ENCODE results near the gene STPG4. TPM values are rescaled to one million over a fixed set of nuclear protein-coding genes. Genes with fewer than 3 reads are reported as not detected.
"Not testable (repeated sequence)": the region's sequence is repeated elsewhere in the genome, so short reads cannot be mapped to it uniquely, and the experiment has no call there.

Gene STPG4
- polyA plus RNA-seq, 4 donors, result 0.22 TPM; not detected in 3

DNA sequence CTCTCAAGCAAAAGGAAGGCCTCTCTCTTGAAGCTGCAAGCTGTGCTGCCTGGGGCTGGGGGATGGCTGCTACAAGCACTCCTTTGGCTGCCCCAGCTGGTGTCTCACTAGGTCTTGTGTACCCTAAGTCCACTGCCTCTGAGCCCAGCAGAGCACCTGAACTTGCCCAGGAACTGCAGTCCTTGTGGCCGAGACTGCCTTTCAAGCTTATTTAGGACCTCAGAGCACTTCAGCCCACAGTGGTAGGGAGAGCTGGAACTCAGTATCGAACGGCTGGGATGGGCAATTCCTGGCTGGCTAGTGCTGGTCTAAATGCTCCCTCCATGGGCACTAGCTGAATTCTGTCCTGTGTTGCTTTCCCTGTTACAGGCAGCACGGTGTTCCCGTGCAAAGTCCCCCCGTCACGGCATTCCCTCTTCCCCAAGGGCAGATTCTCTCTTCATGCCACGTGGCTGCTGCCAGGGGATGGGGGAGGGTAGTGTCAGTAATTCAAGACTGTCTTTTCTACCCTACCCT lies 25.9 kb downstream of the STPG4 start:
- DNase-seq (ENCODE audit: low read depth in 4 of 4, low spot score in 2 of 4), result no peak

DNA sequence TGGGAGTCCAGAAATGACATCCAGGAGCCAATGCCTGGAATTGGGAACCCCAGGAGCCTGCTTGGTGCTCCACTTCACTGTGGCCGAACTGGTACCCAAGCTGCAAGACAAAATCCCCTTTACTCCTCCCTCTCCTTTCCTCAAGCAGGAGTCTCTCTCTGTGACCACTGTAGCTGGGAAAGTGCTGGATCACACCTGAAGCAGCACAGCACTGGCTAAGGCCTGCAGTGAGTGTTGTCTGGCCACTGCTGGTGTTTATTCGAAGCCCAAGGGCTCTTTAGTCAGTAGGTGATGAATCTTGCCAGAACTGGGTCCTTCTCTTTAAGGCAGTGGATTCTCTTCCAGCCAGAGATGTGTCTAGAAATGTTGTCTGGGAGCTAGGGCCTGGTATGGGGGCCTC lies 26.4 kb downstream of the STPG4 start:
- DNase-seq (ENCODE audit: low read depth in 4 of 4, low spot score in 2 of 4), result no peak

DNA sequence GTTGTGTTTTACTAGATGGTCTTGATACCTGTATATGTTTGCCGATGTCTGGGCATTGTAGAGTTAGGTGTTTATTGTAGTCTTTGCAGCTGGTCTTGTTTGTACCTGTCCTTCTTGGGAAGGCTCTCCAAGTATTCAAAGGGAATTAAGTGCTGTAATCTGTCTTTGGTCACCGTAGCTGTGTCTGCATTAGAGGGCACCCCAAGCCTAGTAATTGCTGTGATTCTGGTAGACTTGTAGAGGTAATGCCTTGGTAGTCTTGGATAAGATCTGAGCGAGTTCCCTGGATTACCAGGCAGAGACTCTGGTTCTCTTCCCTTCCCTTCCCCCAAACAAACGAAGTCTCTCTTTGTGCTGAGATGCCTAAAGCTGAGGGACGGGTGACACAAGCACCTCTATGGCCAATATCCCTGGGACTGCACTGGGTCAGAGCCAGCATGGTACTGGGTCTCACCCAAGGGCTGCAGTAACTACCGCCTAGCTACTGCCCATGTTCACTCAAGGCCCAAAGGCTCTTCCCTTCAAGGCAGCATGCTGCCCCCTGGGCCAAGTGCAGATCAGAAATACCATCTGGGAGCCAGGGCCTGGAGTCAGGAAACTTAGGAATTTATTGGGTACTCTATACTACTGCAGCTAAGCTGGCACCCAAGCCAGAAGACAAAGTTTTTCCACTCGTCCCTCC lies 27.1 kb downstream of the STPG4 start:
- no peak for DNase-seq (ENCODE audit: low read depth in 4 of 4, low spot score in 2 of 4)

DNA sequence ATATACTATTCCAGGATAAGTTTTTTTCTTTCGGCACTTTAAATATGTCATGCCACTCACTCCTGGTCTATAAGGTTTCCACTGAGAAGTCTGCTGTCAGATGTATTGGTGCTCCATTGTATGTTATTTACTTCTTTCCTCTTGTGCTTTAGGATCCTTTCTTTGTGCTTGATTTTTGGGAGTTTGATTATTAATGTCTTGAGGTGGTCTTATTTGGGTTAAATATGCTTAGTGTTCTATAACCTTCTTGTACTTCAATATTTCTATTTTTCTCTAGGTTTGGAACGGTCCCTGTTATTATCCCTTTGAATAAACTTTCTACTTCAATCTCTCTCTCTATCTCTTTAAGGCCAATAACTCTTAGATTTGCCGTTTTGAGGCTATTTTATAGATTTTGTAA lies 28.3 kb downstream of the STPG4 start:
- DNase-seq (ENCODE audit: low read depth in 4 of 4, low spot score in 2 of 4), result no peak

DNA sequence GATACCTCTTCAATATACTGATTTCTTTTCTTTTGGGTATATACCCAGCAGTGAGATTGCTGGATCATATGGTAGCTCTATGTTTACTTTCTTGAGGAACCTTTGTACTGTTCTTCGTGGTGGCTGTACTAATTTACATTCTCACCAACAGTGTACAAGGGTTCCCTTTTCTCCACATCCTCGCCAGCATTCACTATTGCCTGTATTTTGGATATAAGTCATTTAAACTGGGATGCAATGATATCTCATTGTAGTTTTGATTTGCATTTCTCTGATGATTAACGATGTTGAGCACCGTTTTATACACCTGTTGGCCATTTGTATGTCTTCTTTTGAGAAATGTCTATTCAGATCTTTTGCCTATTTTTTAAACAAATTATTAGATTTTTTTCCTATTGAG lies 30.4 kb downstream of the STPG4 start:
- DNase-seq (ENCODE audit: low read depth in 4 of 4, low spot score in 2 of 4), result not testable (repeated sequence)

DNA sequence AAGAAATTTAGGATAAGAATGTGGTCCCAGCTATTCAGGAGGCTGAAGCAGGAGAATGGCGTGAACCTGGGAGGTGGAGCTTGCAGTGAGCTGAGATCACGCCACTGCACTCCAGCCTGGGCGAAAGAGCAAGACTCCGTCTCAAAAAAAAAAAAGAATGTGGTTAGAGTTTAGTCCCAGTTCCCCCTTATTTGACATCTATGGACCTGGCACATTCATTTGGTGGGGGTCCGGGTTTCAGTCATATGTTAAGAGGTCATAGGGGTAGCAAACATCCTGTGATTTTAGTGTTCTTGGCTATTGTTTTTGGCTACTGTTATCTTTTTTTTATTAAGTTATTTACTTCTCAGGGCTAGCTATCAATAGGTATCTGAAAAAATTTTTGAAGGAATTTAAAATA lies 34.7 kb downstream of the STPG4 start:
- not testable (repeated sequence) for DNase-seq (ENCODE audit: low read depth in 4 of 4, low spot score in 2 of 4)

DNA sequence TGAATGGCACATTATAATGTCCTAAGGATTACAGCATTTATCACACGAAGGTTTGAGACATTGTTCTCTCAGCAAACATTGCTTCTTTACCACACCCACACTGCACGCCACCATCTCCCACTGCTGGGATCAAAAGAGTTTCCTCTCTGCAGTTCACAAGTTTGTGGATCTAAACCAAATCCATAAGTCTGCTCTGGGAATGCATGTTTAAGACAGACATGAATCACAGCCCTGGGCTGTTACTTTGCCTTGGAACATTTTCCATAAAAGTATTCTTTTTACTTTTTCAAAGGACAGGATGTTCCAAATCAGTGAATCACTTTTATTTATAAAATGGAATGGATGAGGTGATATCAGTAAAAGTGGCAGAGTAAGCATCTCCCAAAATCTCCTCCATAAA lies 36.1 kb downstream of the STPG4 start:
- DNase-seq (ENCODE audit: low read depth in 4 of 4, low spot score in 2 of 4), result no peak

DNA sequence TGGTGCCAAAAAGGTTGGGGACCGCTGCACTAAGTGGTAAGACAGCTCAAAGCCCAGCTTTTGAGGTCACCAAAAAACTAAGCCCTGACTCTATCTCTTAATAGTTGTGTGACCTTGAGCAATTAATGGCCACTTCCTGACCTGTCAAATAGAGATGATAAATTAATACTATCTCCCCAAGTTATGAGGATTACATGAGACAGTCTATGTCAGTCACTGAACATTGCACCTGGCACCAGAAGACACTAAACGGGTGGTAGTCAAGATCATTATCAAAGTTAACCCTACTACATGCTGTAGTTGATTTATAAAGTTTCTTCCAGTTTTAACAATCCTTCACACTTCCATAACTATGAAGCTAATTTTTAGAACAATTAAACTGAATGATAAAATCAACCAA lies 36.5 kb downstream of the STPG4 start:
- no peak for DNase-seq (ENCODE audit: low read depth in 4 of 4, low spot score in 2 of 4)

DNA sequence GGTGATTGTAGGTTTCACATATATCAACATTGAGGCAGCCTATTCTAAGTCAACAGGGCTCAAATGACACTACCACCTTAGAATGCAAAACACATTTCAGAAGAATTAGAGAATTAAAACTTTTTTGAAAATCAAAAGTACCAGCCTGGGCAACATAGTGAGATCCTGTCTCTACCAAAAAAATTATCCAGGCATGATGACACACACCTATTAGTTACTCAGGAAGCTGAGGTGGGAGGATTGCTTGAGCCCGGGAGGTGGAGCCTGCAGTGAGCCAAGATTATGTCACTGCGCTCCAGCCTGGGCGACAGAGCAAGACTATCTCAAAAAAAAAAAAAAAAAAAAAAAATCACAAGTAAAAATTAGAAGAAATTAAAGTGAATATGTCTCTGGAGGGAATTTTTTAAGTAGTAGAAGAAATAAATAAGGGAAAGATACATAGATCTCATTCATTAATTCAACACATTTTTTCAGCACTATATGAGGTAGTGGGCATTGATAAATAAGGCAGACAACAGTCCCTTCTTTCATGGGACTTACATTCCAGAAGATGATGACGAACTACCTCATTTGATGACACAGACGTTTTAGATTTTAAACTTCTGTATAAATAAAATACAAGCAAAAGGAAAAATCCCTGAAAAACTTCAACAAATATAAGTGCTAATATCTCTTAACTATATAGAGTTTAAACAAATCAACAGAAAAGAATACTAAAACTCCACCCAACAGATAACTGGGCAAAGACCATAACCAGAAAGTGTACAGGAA lies 42.3 kb downstream of the STPG4 start:
- no peak for DNase-seq (ENCODE audit: low read depth in 4 of 4, low spot score in 2 of 4)

DNA sequence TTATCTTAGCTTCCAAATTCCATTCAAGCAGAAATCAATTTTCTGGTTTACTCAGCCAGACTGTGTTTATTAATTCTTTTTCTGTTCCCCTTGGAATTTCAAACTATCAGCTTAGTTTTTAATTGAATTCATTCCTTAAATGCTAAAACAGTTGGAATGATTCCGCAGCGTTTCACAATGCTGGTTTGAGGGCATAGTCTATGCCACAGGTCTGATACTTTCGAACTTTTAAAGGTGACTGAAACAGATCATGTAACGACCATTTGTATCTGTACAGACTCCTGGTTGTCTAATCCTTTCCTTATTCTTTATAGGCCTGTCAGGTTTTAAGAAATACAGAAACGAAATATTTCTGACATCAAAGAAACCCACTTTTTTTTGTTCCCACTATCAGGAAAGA lies 45.4 kb downstream of the STPG4 start:
- no peak for DNase-seq (ENCODE audit: low read depth in 4 of 4, low spot score in 2 of 4)

DNA sequence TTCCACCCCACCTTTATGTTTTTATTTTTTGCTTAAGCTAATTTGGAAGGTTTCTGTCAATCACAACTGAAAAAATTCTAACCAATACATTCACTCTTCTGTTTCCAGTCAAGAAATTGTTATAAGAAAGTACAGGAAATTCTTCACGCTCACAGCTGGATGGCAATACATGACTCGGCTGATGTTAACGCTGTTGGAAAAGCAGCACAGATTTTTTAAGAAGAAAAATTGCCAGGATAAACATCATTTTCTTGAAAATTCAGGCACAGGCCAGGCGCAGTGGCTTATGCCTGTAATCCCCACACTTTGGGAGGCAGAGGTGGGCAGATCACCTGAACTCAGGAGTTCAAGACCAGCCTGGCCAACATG lies 46.1 kb downstream of the STPG4 start:
- no peak for DNase-seq (ENCODE audit: low read depth in 4 of 4, low spot score in 2 of 4)

DNA sequence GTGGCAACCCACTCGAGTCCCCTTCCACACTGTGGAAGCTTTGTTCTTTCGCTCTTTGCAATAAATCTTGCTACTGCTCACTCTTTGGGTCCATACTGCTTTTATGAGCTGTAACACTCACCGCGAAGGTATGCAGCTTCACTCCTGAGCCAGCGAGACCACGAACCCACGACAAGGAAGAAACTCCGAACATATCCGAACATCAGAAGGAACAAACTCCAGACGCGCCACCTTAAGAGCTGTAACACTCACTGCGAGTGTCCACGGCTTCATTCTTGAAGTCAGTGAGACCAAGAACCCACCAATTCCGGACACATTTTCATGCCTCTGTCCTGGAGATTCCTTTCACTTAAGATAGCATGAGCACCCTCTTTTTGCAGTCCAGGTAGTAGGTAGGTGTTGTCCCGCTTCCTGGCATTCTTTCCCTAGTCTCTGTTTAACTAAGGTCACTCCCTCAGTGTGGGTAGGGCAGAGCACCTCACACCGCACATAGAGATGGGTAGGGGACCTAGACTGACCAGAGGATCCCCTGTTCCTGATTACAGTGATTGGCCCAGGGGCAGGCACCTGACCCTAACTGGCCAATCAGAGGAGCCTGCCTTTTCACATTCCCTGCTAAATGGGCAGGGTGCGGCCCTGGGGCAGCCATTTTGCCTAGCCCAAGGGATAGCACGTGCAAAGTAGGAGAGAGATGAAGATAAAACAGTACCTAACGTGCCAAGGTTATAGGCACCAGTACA lies 46.7 kb downstream of the STPG4 start:
- DNase-seq (ENCODE audit: low read depth in 4 of 4, low spot score in 2 of 4), result not testable (repeated sequence)

DNA sequence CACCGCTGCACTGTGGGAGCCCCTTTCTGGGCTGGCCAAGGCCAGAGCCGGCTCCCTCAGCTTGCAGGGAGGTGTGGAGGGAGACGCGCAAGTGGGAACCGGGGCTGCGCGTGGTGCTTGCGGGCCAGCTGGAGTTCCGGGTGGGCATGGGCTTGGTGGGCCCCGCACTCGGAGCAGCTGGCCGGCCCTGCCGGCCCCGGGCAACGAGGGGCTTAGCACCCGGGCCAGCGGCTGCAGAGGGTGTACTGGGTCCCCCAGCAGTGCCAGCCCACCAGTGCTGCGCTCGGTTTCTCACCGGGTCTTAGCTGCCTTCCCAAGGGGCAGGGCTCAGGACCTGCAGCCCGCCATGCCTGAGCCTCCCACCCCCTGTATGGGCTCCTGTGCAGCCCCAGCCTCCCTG lies 47.9 kb downstream of the STPG4 start:
- not testable (repeated sequence) for DNase-seq (ENCODE audit: low read depth in 4 of 4, low spot score in 2 of 4)

DNA sequence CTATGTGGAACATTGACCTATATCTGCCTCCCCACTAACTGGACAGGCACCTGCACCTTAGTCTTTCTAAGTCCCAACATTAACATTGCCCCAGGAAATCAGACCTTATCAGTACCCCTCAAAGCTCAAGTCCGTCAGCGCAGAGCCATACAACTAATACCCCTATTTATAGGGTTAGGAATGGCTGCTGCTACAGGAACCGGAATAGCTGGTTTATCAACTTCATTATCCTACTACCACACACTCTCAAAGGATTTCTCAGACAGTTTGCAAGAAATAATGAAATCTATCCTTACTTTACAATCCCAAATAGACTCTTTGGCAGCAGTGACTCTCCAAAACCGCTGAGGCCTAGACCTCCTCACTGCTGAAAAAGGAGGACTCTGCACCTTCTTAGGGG lies 48.9 kb downstream of the STPG4 start:
- DNase-seq (ENCODE audit: low read depth in 4 of 4, low spot score in 2 of 4), result not testable (repeated sequence)

DNA sequence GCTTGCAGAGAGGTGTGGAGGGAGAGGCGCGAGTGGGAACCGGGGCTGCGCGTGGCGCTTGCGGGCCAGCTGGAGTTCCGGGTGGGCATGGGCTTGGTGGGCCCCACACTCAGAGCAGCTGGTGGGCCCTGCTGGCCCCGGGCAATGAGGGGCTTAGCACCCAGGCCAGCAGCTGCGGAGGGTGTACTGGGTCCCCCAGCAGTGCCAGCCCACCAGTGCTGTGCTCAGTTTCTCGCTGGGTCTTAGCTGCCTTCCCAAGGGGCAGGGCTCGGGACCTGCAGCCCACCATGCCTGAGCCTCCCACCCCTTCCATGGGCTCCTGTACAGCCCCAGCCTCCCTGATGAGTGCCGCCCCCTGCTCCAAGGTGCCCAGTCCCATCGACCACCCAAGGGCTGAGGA lies 55.4 kb downstream of the STPG4 start:
- not testable (repeated sequence) for DNase-seq (ENCODE audit: low read depth in 4 of 4, low spot score in 2 of 4)

DNA sequence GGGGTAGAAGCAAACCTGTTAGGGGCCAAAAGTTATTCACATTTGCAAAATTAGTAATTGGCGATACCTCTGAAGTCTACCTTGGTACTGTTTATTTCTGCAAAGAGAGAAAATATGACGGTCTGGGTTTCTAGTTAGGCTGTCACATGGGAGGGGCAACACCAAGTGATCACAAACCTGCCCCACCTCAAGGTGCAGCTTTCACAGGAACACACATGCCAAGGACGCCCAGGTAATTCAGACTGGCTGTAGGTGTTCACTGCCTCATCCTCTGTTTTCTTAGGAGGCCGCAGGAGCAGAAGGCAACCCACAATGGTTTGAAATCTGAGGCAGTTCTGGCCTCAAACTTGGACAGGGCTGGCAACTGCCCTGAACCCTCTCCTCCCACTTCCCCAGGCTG lies 56.2 kb downstream of the STPG4 start:
- DNase-seq (ENCODE audit: low read depth in 4 of 4, low spot score in 2 of 4), result no peak

DNA sequence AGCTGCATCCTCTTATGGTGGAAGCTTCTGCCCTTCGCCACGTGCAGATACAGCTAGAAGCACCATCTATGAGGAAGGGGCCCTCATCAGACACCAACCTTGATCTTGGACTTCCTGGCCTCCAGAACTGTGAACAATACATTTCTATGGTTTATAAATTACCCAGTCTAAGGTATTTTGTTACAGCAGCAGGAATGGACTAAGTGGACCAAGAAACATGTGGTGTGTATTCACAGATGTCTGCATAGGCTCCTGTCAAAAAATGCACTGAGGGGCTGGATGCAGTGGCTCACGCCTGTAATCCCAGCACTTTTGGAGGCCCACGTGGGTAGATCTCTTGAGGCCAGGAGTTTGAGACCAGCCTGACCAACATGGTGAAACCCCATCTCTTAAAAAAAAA lies 57.5 kb downstream of the STPG4 start:
- no peak for DNase-seq (ENCODE audit: low read depth in 4 of 4, low spot score in 2 of 4)

DNA sequence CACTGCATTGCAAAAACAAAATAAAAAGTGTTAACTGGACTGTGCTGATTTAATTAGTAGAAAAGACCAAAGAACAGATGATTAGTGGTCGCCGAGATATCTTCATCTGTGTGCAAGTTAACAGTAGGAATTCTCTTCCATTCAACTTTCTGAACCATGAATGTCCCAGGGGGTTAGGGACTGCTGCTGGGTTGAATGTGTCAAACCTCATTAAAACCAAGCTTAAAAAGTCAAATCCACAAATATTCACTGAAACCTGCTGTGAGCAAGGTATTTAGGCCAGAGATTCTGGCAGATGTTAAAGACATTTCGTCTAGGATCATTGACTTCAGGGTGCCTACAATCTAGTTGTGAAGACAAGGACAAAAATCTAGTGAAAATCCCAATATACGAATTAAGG lies 58.7 kb downstream of the STPG4 start:
- DNase-seq (ENCODE audit: low read depth in 4 of 4, low spot score in 2 of 4), result no peak

DNA sequence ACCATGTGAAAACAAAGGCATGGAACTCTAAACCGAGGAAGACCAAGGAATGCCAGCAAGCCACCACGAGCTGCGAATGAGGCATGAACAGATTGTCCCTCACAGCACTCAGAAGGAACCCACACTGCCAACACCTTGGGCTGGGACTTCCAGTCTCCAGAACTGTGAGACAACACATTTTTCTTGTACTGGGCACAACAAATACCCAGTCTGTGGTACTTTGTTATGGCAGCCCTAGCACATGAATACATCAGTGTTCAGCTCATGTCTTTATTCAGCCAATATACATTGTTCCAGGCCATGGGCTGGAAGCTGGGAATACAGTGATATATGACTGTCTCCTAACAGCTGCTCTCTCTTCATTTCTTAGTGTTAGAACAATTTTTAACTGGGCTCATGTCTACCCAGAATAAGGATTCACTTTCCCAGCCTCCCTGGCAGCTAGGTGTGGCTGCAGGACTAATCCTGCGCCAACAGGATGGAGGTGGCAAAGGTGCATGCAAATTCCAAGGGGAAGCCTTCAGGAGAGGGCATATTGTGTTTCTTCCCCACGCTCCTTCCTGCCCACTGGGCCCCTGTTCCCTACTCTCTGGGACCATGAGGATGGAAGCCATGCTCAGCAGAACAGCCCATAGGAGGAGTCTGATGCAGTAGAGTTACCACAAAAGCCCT lies 59.6 kb downstream of the STPG4 start:
- DNase-seq (ENCODE audit: low read depth in 4 of 4, low spot score in 2 of 4), result no peak

DNA sequence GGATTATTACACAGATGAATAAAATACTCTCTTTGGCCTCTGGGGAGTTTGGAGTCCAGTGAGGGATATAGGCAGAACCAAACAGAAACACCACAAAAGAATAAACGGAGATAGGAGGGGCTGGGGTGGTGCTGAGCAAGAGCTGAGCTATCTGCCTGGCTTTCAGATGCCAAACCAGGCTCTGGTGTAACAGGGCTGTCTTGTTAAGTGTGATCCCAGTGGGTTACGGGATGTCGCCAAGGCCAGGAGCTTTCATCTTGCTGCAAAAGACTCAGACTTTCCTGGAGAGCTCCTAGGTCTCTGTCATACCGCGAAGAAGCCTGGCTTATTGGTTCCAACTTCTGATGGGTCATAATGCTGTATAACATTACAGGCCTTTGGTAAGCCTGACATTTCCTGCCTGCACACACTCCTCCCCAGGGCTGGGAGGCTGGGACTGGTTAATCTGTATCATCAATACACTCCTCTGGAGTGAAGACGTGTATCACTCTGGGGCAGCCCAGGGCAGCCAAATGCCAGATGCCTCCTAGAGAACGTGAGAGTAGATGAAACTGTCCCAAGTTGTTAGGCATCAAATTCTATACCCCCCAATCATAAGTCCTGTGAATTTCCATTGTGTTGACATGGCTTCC lies 60.5 kb downstream of the STPG4 start:
- no peak for DNase-seq (ENCODE audit: low read depth in 4 of 4, low spot score in 2 of 4)
